Natural killer cell (primary cell): ENCODE data around the gene PIH1D2. TPM values are rescaled to one million over a fixed set of nuclear protein-coding genes. Genes with fewer than 3 reads are reported as not detected.

Source experiments
- ATAC-seq, 3 donors: fragments of 150-1000 bp in 2 of 3; fragments of 200-7000 bp in 1 of 3; cut with Tn5 transposase; 1 replicate in 1 of 3; 2 replicates in 2 of 3; pipeline ENCODE4 v1.10.0; 2021; ENCODE audit warnings: mild to moderate bottlenecking in 2 of 3, moderate library complexity in 2 of 3
- DNase-seq, 2 donors: peaks; one replicate each; pipeline versions ENCODE4 v3.0.0 to v3.0.0-alpha.2; 2013 to 2021; ENCODE audit warnings: mixed read lengths in 1 of 2
- H3K27ac ChIP-seq: one replicate; pipeline ENCODE4 v1.5.1; 2013; ENCODE audit warnings: mild to moderate bottlenecking, low read length
- H3K27me3 ChIP-seq: one replicate; pipeline ENCODE4 v1.6.1; 2013; ENCODE audit warnings: low read length; ENCODE audit not compliant: control insufficient read depth, insufficient read depth
- H3K36me3 ChIP-seq: one replicate; pipeline ENCODE4 v1.6.1; 2013; ENCODE audit warnings: low read length; ENCODE audit not compliant: control insufficient read depth, insufficient read depth
- H3K4me1 ChIP-seq: one replicate; pipeline ENCODE4 v1.6.1; 2013; ENCODE audit warnings: low read length; ENCODE audit not compliant: control insufficient read depth, insufficient read depth
- H3K4me3 ChIP-seq: one replicate; pipeline ENCODE4 v1.5.1; 2013; ENCODE audit warnings: low read length
- H3K9me3 ChIP-seq: one replicate; pipeline ENCODE4 v1.6.1; 2013; ENCODE audit warnings: low read length; ENCODE audit not compliant: control insufficient read depth, insufficient read depth
- H3K27ac Mint-ChIP-seq, 2 donors: one replicate each; pipeline ENCODE4 v1.8.0; 2022; ENCODE audit warnings: mild to moderate bottlenecking in 2 of 2, mixed read lengths in 2 of 2, moderate library complexity in 1 of 2
- H3K27me3 Mint-ChIP-seq, 2 donors: one replicate each; pipeline ENCODE4 v1.8.0; 2022; ENCODE audit warnings: low read depth in 2 of 2, mixed read lengths in 2 of 2
- H3K36me3 Mint-ChIP-seq: one replicate; pipeline ENCODE4 v1.8.0; 2022; ENCODE audit warnings: mixed read lengths
- H3K4me1 Mint-ChIP-seq, 2 donors: one replicate each; pipeline ENCODE4 v1.8.0; 2022; ENCODE audit warnings: mixed read lengths in 2 of 2
- H3K4me3 Mint-ChIP-seq: one replicate; pipeline ENCODE4 v1.8.0; 2022; ENCODE audit warnings: mild to moderate bottlenecking, moderate library complexity, mixed read lengths
- H3K9me3 Mint-ChIP-seq, 2 donors: one replicate each; pipeline ENCODE4 v1.8.0; 2022; ENCODE audit warnings: mixed read lengths in 2 of 2
- CTCF ChIP-seq: fragments of 200-600 bp; IDR thresholded peaks from one replicate; pipeline ENCODE4 v1.8.0; 2022; ENCODE audit warnings: antibody characterized with exemption
- WGBS: methylation state at CpG from one replicate; pipeline ENCODE4 v1.1.7; 2013; ENCODE audit warnings: missing lambda C conversion rate; ENCODE audit not compliant: insufficient coverage; 5-methylcytosine and 5-hydroxymethylcytosine counted together
- intact Hi-C: fragments of 100-400 bp; cut with micrococcal nuclease; formaldehyde crosslinking; loops from one replicate; pipeline ENCODE4 v1.14.2; 2022
- total RNA-seq, 4 donors: library from RNA; stranded (reverse); fragments of 120-200 nt in 1 of 4; gene quantifications; one replicate each; pipeline versions ENCODE4 v1.2.3 to v1.2.4, GENCODE V29; 2013 to 2022

The PIH1D2 gene
- total RNA-seq, 3 donors from 2014 or later (not counting 1 experiment from before 2014, with no cell fraction given) = not detected

- peak overlapping the region; percentile 60 for H3K4me3 Mint-ChIP-seq
- H3K27ac Mint-ChIP-seq = no peak overlapping the region
- no peak for ATAC-seq
Measured at GRCh38 chr11:112023104-112023503, 50.7 kb downstream of the PIH1D2 start.

GRCh38 chr11:112019066-112019465 lies 54.8 kb downstream of the PIH1D2 start:
- peaks cover 0 to 2% of the 10 kb centered on the region in 2 donors for H3K4me1 Mint-ChIP-seq
- Histone ChIP-seq H3K27ac (no peak overlapping the region), H3K4me3 (no peak overlapping the region), H3K4me1 (peaks cover 7% of the 10 kb centered on the region), H3K9me3 (no peaks in the 10 kb centered on the region), H3K27me3 (peaks cover 3% of the 10 kb centered on the region), H3K36me3 (no peaks in the 10 kb centered on the region)
- intact Hi-C loops = no loop called here
- no peak for DNase-seq
- H3K27me3 Mint-ChIP-seq = peaks cover 3 to 6% of the 10 kb centered on the region in 2 donors
- no peak for TF ChIP-seq CTCF
- no peak overlapping the region for H3K27ac Mint-ChIP-seq
- H3K9me3 Mint-ChIP-seq = no peaks in the 10 kb centered on the region
- no peak for ATAC-seq
- H3K36me3 Mint-ChIP-seq = no peaks in the 10 kb centered on the region
- no peak overlapping the region for H3K4me3 Mint-ChIP-seq
- 97% methylated on average over 5 of the region's 5 CpGs for WGBS

More at GRCh38 chr11:112023104-112023503, 50.7 kb downstream of the PIH1D2 start:
- Mint-ChIP-seq H3K4me1 (peaks cover 20 to 21% of the 10 kb centered on the region in 2 donors), H3K36me3 (no peaks in the 10 kb centered on the region), H3K9me3 (no peaks in the 10 kb centered on the region), H3K27me3 (no peaks in the 10 kb centered on the region)
- no peak for TF ChIP-seq CTCF
- H3K4me1 ChIP-seq = peaks cover 21% of the 10 kb centered on the region
- H3K4me3 ChIP-seq = no peak overlapping the region
- WGBS = 82% methylated on average over 3 of the region's 3 CpGs
- no peaks in the 10 kb centered on the region for H3K36me3 ChIP-seq
- H3K27ac ChIP-seq = no peak overlapping the region
- DNase-seq = peak in 1 of 2 donors; percentile 7
- intact Hi-C loops = no loop called here
- no peaks in the 10 kb centered on the region for H3K9me3 ChIP-seq
- H3K27me3 ChIP-seq = no peaks in the 10 kb centered on the region

Other genes with a start within 250 kb of the PIH1D2 start
- gene ALG9, start 202.4 kb downstream of the PIH1D2 start, total RNA-seq = 10 to 100 TPM; 30.6 to 37.1 (median 35.4) TPM
- gene FDXACB1, start 194.9 kb downstream of the PIH1D2 start, total RNA-seq = 1 to 10 TPM; 2.0 to 4.0 (median 3.3) TPM
- 1 to 10 TPM; 5.9 to 9.2 (median 7.6) TPM for gene CFAP68, start 194.5 kb downstream of the PIH1D2 start, total RNA-seq
- not detected for gene CRYAB, start 162.2 kb downstream of the PIH1D2 start, total RNA-seq
- gene HSPB2, start 161.3 kb downstream of the PIH1D2 start, total RNA-seq = not detected
- not detected for gene C11orf52, start 155.1 kb downstream of the PIH1D2 start, total RNA-seq
- gene DIXDC1, start 136.7 kb downstream of the PIH1D2 start, total RNA-seq = 1 to 10 TPM in 1 of 3 donors, under 1 TPM in 2; 0.26 to 1.0 (median 0.57) TPM
- 10 to 100 TPM; 12.6 to 16.2 (median 15.5) TPM for gene DLAT, start 48.6 kb downstream of the PIH1D2 start, total RNA-seq
- gene NKAPD1, start 282 bp upstream of the PIH1D2 start, total RNA-seq = 10 to 100 TPM; 12.6 to 14.9 (median 13.3) TPM
- 10 to 100 TPM; 14.6 to 17.8 (median 17.0) TPM for gene TIMM8B, start 12.7 kb upstream of the PIH1D2 start, total RNA-seq
- 10 to 100 TPM; 46.8 to 55.0 (median 52.3) TPM for gene SDHD, start 12.9 kb upstream of the PIH1D2 start, total RNA-seq
- 10 to 100 TPM in 2 of 3 donors, 1 to 10 TPM in 1; 9.3 to 13.8 (median 10.7) TPM for gene IL18, start 90.1 kb upstream of the PIH1D2 start, total RNA-seq
- under 1 TPM; 0.45 to 0.82 (median 0.50) TPM for gene TEX12, start 93.4 kb upstream of the PIH1D2 start, total RNA-seq
- 1 to 10 TPM; 3.9 to 7.2 (median 5.8) TPM for gene BCO2, start 101.5 kb upstream of the PIH1D2 start, total RNA-seq
- gene PTS, start 152.4 kb upstream of the PIH1D2 start, total RNA-seq = 100 to 1,000 TPM in 1 of 3 donors, 10 to 100 TPM in 2; 86.7 to 106 (median 97.4) TPM
- not detected for gene PLET1, start 186.8 kb upstream of the PIH1D2 start, total RNA-seq